K562 (cell line): Measurements from ENCODE around the gene STIL. TPM values are rescaled to one million over a fixed set of nuclear protein-coding genes. Genes with fewer than 3 reads are reported as not detected.

Source experiments
- ATAC-seq: fragments of 200-7000 bp; cut with Tn5 transposase; 3 replicates; pipeline ENCODE4 v1.9.1; 2020; ENCODE audit warnings: moderate library complexity
- BruUV-seq: library from RNA; stranded (reverse); fragments of 400-500 nt; replicated peaks from 2 replicates; lab custom pipeline; 2021; lab: Mats Ljungman, UMichigan
- CTCF ChIA-PET: fragments of 300-600 bp; formaldehyde crosslinking; extraction: SDS; loops from one replicate; lab custom pipeline; 2021; ENCODE audit warnings: low intra/inter-chr PET ratio; lab: Yijun Ruan, JAX
- POLR2A ChIA-PET: fragments of 300-600, 350-650 bp; sonication (Branson Sonifier 250); formaldehyde crosslinking; extraction: SDS; loops from one replicate; lab custom pipeline; 2021; ENCODE audit warnings: antibody characterized with exemption, inconsistent platforms; lab: Yijun Ruan, JAX
- DNase-seq, 4 experiments: peaks; one replicate each; pipeline versions ENCODE4 v3.0.0 to v3.0.0-alpha.2; 2011 to 2018; ENCODE audit warnings: low spot score in 3 of 4, mixed read lengths in 3 of 4; ENCODE audit errors: extremely low read depth in 1 of 4
- FAIRE-seq: peaks from 2 replicates; lab custom pipeline; 2011; peaks lifted over from hg19 to GRCh38; lab: Jason Lieb, UNC
- H2AFZ ChIP-seq: 2 replicates; pipeline ENCODE4 v1.6.0; 2011; ENCODE audit warnings: low read depth, low read length, control low read depth, inconsistent platforms
- H3K27ac ChIP-seq: fragments of 200-600 bp; 3 replicates; pipeline ENCODE4 v1.8.0; 2011; ENCODE audit warnings: low read depth, mild to moderate bottlenecking, control low read depth, inconsistent platforms, low read length, moderate library complexity, mixed read lengths; ENCODE audit errors: extremely low read depth
- H3K27me3 ChIP-seq, 2 experiments: fragments of 300-600 bp in 1 of 2; 2 replicates in 1 of 2; 3 replicates in 1 of 2; pipeline versions ENCODE4 v1.6.0 to v1.8.0; 2011; ENCODE audit warnings: inconsistent platforms in 2 of 2, low read length in 2 of 2, mild to moderate bottlenecking in 1 of 2, mixed read lengths in 1 of 2, moderate library complexity in 1 of 2; ENCODE audit not compliant: control insufficient read depth in 2 of 2, insufficient read depth in 2 of 2
- H3K36me3 ChIP-seq: fragments of 300-600 bp; 3 replicates; pipeline ENCODE4 v1.8.0; 2011; ENCODE audit warnings: mild to moderate bottlenecking, low read length, inconsistent platforms; ENCODE audit not compliant: control insufficient read depth, insufficient read depth
- H3K4me1 ChIP-seq, 2 experiments: fragments of 200-600 bp in 1 of 2; replicated peaks in 1 of 2; 2 replicates in 1 of 2; 3 replicates in 1 of 2; pipeline versions ENCODE4 v1.5.1 to v1.8.0; 2011; ENCODE audit warnings: inconsistent platforms in 2 of 2, low read length in 2 of 2, mild to moderate bottlenecking in 1 of 2, mixed read lengths in 1 of 2, moderate library complexity in 1 of 2; ENCODE audit not compliant: control insufficient read depth in 2 of 2, insufficient read depth in 2 of 2
- H3K4me2 ChIP-seq: 2 replicates; pipeline ENCODE4 v1.6.1; 2011; ENCODE audit warnings: low read length, control low read depth, inconsistent platforms, mixed read lengths; ENCODE audit not compliant: insufficient read depth
- H3K4me3 ChIP-seq: fragments of 200-600 bp; sonication (generic), shearing (Covaris generic); 2 replicates; pipeline ENCODE4 v1.5.1; 2016; ENCODE audit warnings: control low read depth, inconsistent platforms
- H3K79me2 ChIP-seq: fragments of 200-600 bp; 3 replicates; pipeline ENCODE4 v1.8.0; 2011; ENCODE audit warnings: low read length, inconsistent platforms; ENCODE audit not compliant: control insufficient read depth, insufficient read depth
- H3K9ac ChIP-seq, 2 experiments: 2 replicates each; pipeline versions ENCODE4 v1.6.0 to v1.6.1; 2011; ENCODE audit warnings: low read depth in 2 of 2, low read length in 2 of 2, control low read depth in 1 of 2, inconsistent platforms in 1 of 2, mild to moderate bottlenecking in 1 of 2, mixed read lengths in 1 of 2; ENCODE audit not compliant: insufficient read depth in 1 of 2
- H3K9me1 ChIP-seq: one replicate; pipeline ENCODE4 v1.6.0; 2011; ENCODE audit warnings: inconsistent platforms, mild to moderate bottlenecking, low read length, moderate library complexity; ENCODE audit not compliant: control insufficient read depth, insufficient read depth
- H3K9me3 ChIP-seq: replicated peaks from 2 replicates; pipeline ENCODE4 v1.5.1; 2011; ENCODE audit warnings: low read depth, low read length, inconsistent platforms; ENCODE audit not compliant: control insufficient read depth, insufficient read depth
- H4K20me1 ChIP-seq: replicated peaks from 2 replicates; pipeline ENCODE4 v1.6.1; 2011; ENCODE audit warnings: low read length, inconsistent platforms, mixed read lengths; ENCODE audit not compliant: control insufficient read depth, insufficient read depth
- HDGF ChIP-seq: fragments of 450-650 bp; IDR thresholded peaks from 2 replicates; pipeline ENCODE4 v1.6.1; 2016
- MLLT1 ChIP-seq, 2 experiments: fragments of 450-650 bp; IDR thresholded peaks; 2 replicates each; pipeline ENCODE4 v1.6.1; 2016
- MNT ChIP-seq, 2 experiments: fragments of 450-650 bp; conservative IDR thresholded peaks; 2 replicates each; pipeline ENCODE4 v1.6.1; 2017; ENCODE audit warnings: mild to moderate bottlenecking in 2 of 2, moderate library complexity in 2 of 2
- NCOA1 ChIP-seq: fragments of 450-650 bp; IDR thresholded peaks from 2 replicates; pipeline ENCODE4 v1.6.1; 2016; ENCODE audit warnings: low read depth
- POLR2A ChIP-seq: fragments of 450-650 bp; conservative IDR thresholded peaks from 2 replicates; pipeline ENCODE4 v1.6.1; 2016
- PRDM10 ChIP-seq: fragments of 450-650 bp; IDR thresholded peaks from 2 replicates; pipeline ENCODE4 v1.6.1; 2018; ENCODE audit not compliant: partially characterized antibody
- PTBP1 ChIP-seq: fragments of 200-400 bp; formaldehyde crosslinking; IDR thresholded peaks from 2 replicates; pipeline ENCODE4 v1.6.1; 2017; ENCODE audit warnings: low read depth, low read length
- SUPT5H ChIP-seq: fragments of 450-650 bp; IDR thresholded peaks from 2 replicates; pipeline ENCODE4 v1.6.1; 2016
- ZSCAN29 ChIP-seq: fragments of 450-650 bp; IDR thresholded peaks from 2 replicates; pipeline ENCODE4 v1.6.1; 2017
- WGBS: fragments of 100-300 bp; shearing (Covaris generic); methylation state at CpG from one replicate; pipeline ENCODE4 v1.1.6; 2016; ENCODE audit warnings: low coverage, mixed read lengths; ENCODE audit not compliant: insufficient coverage; ENCODE audit errors: missing lambda C conversion rate; 5-methylcytosine and 5-hydroxymethylcytosine counted together
- in situ Hi-C: fragments of 300-500 bp; cut with MboI; formaldehyde crosslinking; loops from 4 replicates; pipeline ENCODE4 v1.15.0; 2018; ENCODE audit warnings: inconsistent platforms, mixed read lengths
- intact Hi-C: fragments of 100-400 bp; cut with micrococcal nuclease; formaldehyde crosslinking; loops from 2 replicates; pipeline ENCODE4 v1.14.2; 2022
- polyA plus RNA-seq, 8 experiments: library from polyadenylated mRNA; depleted of rRNA in 4 of 8; stranded (reverse) in 5 of 8; unstranded in 3 of 8; fragments of >200 nt; fragmentation: Nextera tagmentation in 2 of 8; fragmentation: Illumina TruSeq in 1 of 8; extraction: Ambion mirVana in 2 of 8; extraction: Trizol in 1 of 8; gene quantifications; 2 replicates each; pipeline versions ENCODE4 v1.2.1 to v1.2.3, GENCODE V29; 2011 to 2014; ENCODE audit warnings: inconsistent platforms in 1 of 8, missing spikeins in 1 of 8
- total RNA-seq, 7 experiments: library from RNA; depleted of rRNA in 6 of 7; stranded (reverse); fragments of >200 nt in 6 of 7; fragmentation: Illumina TruSeq in 2 of 7; extraction: Trizol in 2 of 7; gene quantifications; 2 replicates each; pipeline versions ENCODE4 v1.2.1 to v1.2.3, GENCODE V29; 2011 to 2021; ENCODE audit warnings: low replicate concordance in 1 of 7
- TF ChIP-seq, protein P1 (sequence below): fragments of 450-650 bp; formaldehyde crosslinking; IDR thresholded peaks from 2 replicates; pipeline ENCODE4 v1.4.0; 2022; ENCODE audit warnings: missing genetic modification characterization
- TF ChIP-seq, protein P2 (sequence below): fragments of 450-650 bp; IDR thresholded peaks from 2 replicates; pipeline ENCODE4 v1.7.0; 2016; ENCODE audit warnings: borderline replicate concordance

STIL gene
- total and polyA plus RNA-seq, 9 of the 15 experiments (the other 6 are each of a cell fraction or from before 2014, with no cell fraction given), result 10.5 to 77.4 (median 39.6) TPM

GRCh38 chr1:47223921-47224675 lies 89.8 kb downstream of the STIL start:
- intact Hi-C loops, result no loop called here

More at GRCh38 chr1:47223921-47224675, 89.8 kb downstream of the STIL start:
- Histone ChIP-seq H3K4me2 (no peak overlapping the region), H3K4me3 (no peak overlapping the region), H2AFZ (no peak overlapping the region), H3K9me3 (no peaks in the 10 kb centered on the region), H3K79me2 (peaks cover 82% of the 10 kb centered on the region), H3K9me1 (peaks cover 16% of the 10 kb centered on the region), H3K27ac (no peak overlapping the region; the same call in 2 of the 3 replicates), H3K9ac (0 out of 4 replicates have a peak overlapping the region, but pooled peaks of 1 of the 2 experiments have one; percentile 79), H4K20me1 (peaks cover 18% of the 10 kb centered on the region; the same call in 1 of the 2 replicates), H3K27me3 (no peaks in the 10 kb centered on the region), H3K4me1 (peaks cover 25 to 37% of the 10 kb centered on the region in 2 experiments; a peak in 4 of 5 replicates), H3K36me3 (peaks cover 85% of the 10 kb centered on the region)
- POLR2A ChIA-PET, result interaction anchor here (0.6 to 2.0 kb wide), 8 partner anchors 9 to 284 kb away, joined by 3 to 10 read pairs (median 3); partner anchors contain the start of gene STIL
- FAIRE-seq (peak; percentile 62), DNase-seq (peak in 1 of 4 experiments; percentile 14), ATAC-seq (no peak)
- in situ Hi-C loops, result no loop called here
- TF ChIP-seq MNT (conservative IDR thresholded peaks at IDR 0.05) (no peak), SUPT5H (peak; percentile 32; the same call in 1 of the 2 replicates), POLR2A (0 out of 2 replicates have a peak, but pooled peaks have one; percentile 40), MLLT1 (IDR thresholded peaks at IDR 0.05) (0 out of 4 replicates have a peak, but pooled peaks of 1 of the 2 experiments have one; percentile 25), HDGF (peak; percentile 49; the same call in 1 of the 2 replicates), NCOA1 (no peak), PRDM10 (no peak), PTBP1 (no peak), ZSCAN29 (no peak)
- TF ChIP-seq, protein P1, sequence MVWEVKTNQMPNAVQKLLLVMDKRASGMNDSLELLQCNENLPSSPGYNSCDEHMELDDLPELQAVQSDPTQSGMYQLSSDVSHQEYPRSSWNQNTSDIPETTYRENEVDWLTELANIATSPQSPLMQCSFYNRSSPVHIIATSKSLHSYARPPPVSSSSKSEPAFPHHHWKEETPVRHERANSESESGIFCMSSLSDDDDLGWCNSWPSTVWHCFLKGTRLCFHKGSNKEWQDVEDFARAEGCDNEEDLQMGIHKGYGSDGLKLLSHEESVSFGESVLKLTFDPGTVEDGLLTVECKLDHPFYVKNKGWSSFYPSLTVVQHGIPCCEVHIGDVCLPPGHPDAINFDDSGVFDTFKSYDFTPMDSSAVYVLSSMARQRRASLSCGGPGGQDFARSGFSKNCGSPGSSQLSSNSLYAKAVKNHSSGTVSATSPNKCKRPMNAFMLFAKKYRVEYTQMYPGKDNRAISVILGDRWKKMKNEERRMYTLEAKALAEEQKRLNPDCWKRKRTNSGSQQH (CRISPR knock-in tag), result peak; percentile 40; the same call in 1 of the 2 replicates
- TF ChIP-seq, protein P2, sequence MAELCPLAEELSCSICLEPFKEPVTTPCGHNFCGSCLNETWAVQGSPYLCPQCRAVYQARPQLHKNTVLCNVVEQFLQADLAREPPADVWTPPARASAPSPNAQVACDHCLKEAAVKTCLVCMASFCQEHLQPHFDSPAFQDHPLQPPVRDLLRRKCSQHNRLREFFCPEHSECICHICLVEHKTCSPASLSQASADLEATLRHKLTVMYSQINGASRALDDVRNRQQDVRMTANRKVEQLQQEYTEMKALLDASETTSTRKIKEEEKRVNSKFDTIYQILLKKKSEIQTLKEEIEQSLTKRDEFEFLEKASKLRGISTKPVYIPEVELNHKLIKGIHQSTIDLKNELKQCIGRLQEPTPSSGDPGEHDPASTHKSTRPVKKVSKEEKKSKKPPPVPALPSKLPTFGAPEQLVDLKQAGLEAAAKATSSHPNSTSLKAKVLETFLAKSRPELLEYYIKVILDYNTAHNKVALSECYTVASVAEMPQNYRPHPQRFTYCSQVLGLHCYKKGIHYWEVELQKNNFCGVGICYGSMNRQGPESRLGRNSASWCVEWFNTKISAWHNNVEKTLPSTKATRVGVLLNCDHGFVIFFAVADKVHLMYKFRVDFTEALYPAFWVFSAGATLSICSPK, result 0 out of 2 replicates have a peak, but pooled peaks have one; percentile 58
- BruUV-seq, result no TSS peak
- CTCF ChIA-PET, result no interaction called here
- WGBS, result 92% methylated on average over 9 of the region's 9 CpGs
